BLaER1 (cell line): ENCODE data around the gene BNC2.

Experiments
- H3K27ac ChIP-seq: shearing (Covaris generic); formaldehyde crosslinking; 2 replicates; pipeline ENCODE4 v1.8.1; 2022
- H3K27me3 ChIP-seq: shearing (Covaris generic); formaldehyde crosslinking; 2 replicates; pipeline ENCODE4 v1.8.1; 2022
- H3K36me3 ChIP-seq: shearing (Covaris generic); formaldehyde crosslinking; 2 replicates; pipeline ENCODE4 v1.8.1; 2022
- H3K4me1 ChIP-seq: shearing (Covaris generic); formaldehyde crosslinking; 2 replicates; pipeline ENCODE4 v1.8.1; 2022
- H3K4me2 ChIP-seq: shearing (Covaris generic); formaldehyde crosslinking; 2 replicates; pipeline ENCODE4 v1.8.1; 2022
- H3K4me3 ChIP-seq: shearing (Covaris generic); formaldehyde crosslinking; 2 replicates; pipeline ENCODE4 v1.8.1; 2022
- H3K9ac ChIP-seq: shearing (Covaris generic); formaldehyde crosslinking; 2 replicates; pipeline ENCODE4 v1.8.1; 2022
- H3K9me3 ChIP-seq: shearing (Covaris generic); formaldehyde crosslinking; 2 replicates; pipeline ENCODE4 v1.8.1; 2022
- H4K20me1 ChIP-seq: shearing (Covaris generic); formaldehyde crosslinking; 2 replicates; pipeline ENCODE4 v1.8.1; 2022
- Cebpa-rat ChIP-seq: shearing (Covaris generic); IDR thresholded peaks from 2 replicates; pipeline ENCODE4 v1.8.1; 2022

Gene BNC2

GRCh38 chr9:16823906-16824305 lies 46.6 kb downstream of the BNC2 start:
- TF ChIP-seq Cebpa-rat, result no peak
- no peaks in the 10 kb centered on the region for H4K20me1 ChIP-seq
- H3K4me1 ChIP-seq, result no peaks in the 10 kb centered on the region
- H3K27me3 ChIP-seq, result no peaks in the 10 kb centered on the region
- H3K4me3 ChIP-seq, result no peak overlapping the region
- no peak overlapping the region for H3K4me2 ChIP-seq
- no peak overlapping the region for H3K9ac ChIP-seq
- no peak overlapping the region for H3K27ac ChIP-seq
- H3K9me3 ChIP-seq, result no peaks in the 10 kb centered on the region
- no peaks in the 10 kb centered on the region for H3K36me3 ChIP-seq

DNA sequence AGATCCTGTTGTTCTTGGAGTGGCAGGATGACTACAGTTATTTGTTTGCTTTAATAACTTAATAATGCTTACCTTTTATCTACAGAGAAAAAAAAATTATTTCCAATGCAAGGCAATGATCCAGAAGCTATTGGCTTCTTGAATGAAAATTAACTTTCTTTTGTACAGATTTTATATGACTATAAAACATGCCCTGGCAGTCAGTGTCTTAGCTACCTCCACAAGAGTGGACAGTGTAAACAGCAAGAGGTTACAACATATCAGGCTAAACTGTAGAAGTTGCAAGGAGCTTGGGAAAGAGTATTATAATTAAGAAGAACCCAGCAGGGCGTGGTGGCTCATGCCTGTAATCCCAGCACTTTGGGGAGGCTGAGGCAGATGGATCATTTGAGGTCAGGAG lies 49.1 kb downstream of the BNC2 start:
- H3K4me1 ChIP-seq, result no peaks in the 10 kb centered on the region
- H3K36me3 ChIP-seq, result no peaks in the 10 kb centered on the region
- no peak for TF ChIP-seq Cebpa-rat
- H3K9me3 ChIP-seq, result no peaks in the 10 kb centered on the region
- H3K4me2 ChIP-seq, result no peak overlapping the region
- H3K27me3 ChIP-seq, result no peaks in the 10 kb centered on the region
- no peak overlapping the region for H3K9ac ChIP-seq
- H3K4me3 ChIP-seq, result no peak overlapping the region
- no peaks in the 10 kb centered on the region for H4K20me1 ChIP-seq
- no peak overlapping the region for H3K27ac ChIP-seq

DNA sequence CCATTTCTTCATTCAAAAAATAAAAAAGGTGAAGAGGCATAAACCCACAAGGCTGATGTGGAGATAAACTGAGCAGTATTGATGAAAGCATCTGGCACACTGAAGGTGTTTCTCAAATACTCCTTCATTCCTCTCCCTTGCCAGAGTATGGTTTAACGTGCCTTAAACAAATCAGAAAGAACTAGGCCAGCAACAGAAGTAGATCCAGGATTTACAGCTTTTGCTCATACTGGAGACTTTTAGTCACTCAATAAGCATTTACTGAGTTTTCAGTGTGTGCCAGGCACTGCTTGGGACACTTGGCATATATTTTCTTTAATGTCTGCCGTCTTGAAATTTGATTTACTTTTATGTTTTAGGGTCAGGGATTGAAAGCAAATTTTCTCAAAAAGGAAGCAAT lies 53.0 kb downstream of the BNC2 start:
- Histone ChIP-seq H3K36me3 (no peaks in the 10 kb centered on the region), H3K4me3 (no peak overlapping the region), H3K4me2 (no peak overlapping the region), H4K20me1 (no peaks in the 10 kb centered on the region), H3K27ac (no peak overlapping the region), H3K9ac (no peak overlapping the region), H3K27me3 (no peaks in the 10 kb centered on the region), H3K4me1 (no peaks in the 10 kb centered on the region), H3K9me3 (no peaks in the 10 kb centered on the region)
- TF ChIP-seq Cebpa-rat, result no peak

- no peaks in the 10 kb centered on the region for H3K36me3 ChIP-seq
- no peaks in the 10 kb centered on the region for H3K9me3 ChIP-seq
- H3K4me2 ChIP-seq, result no peak overlapping the region
- no peak overlapping the region for H3K27ac ChIP-seq
- H3K4me3 ChIP-seq, result no peak overlapping the region
- no peaks in the 10 kb centered on the region for H3K4me1 ChIP-seq
- no peaks in the 10 kb centered on the region for H4K20me1 ChIP-seq
- no peak overlapping the region for H3K9ac ChIP-seq
- H3K27me3 ChIP-seq, result no peaks in the 10 kb centered on the region
- TF ChIP-seq Cebpa-rat, result no peak
Measured at GRCh38 chr9:16817002-16817401, 53.5 kb downstream of the BNC2 start.

DNA sequence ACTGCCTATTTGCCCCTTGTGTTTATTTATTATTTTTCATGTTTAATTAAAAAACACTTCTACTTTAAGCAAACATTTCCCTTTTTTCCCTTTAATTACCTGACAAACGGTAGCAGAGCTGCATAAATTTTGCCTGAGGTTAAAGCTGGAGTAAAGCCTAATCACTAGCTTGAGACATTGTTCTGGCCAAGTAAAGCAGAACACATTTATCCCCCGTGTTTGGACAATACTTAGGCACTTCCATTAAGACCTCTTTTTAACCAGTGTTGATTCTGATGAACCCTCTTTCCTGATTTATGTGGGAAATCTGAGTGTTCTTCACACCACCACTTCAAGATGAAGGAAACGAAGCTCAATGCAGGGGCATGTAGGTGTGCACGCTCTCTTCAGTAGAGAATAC lies 54.5 kb downstream of the BNC2 start:
- H3K36me3 ChIP-seq, result no peaks in the 10 kb centered on the region
- no peak overlapping the region for H3K4me2 ChIP-seq
- no peak overlapping the region for H3K9ac ChIP-seq
- no peaks in the 10 kb centered on the region for H4K20me1 ChIP-seq
- no peaks in the 10 kb centered on the region for H3K9me3 ChIP-seq
- TF ChIP-seq Cebpa-rat, result no peak
- no peaks in the 10 kb centered on the region for H3K27me3 ChIP-seq
- H3K27ac ChIP-seq, result no peak overlapping the region
- no peak overlapping the region for H3K4me3 ChIP-seq
- H3K4me1 ChIP-seq, result no peaks in the 10 kb centered on the region

GRCh38 chr9:16815079-16815478 lies 55.4 kb downstream of the BNC2 start:
- Histone ChIP-seq H3K9ac (no peak overlapping the region), H3K9me3 (no peaks in the 10 kb centered on the region), H4K20me1 (no peaks in the 10 kb centered on the region), H3K4me2 (no peak overlapping the region), H3K36me3 (no peaks in the 10 kb centered on the region), H3K27me3 (no peaks in the 10 kb centered on the region), H3K27ac (no peak overlapping the region), H3K4me3 (no peak overlapping the region), H3K4me1 (no peaks in the 10 kb centered on the region)
- no peak for TF ChIP-seq Cebpa-rat

DNA sequence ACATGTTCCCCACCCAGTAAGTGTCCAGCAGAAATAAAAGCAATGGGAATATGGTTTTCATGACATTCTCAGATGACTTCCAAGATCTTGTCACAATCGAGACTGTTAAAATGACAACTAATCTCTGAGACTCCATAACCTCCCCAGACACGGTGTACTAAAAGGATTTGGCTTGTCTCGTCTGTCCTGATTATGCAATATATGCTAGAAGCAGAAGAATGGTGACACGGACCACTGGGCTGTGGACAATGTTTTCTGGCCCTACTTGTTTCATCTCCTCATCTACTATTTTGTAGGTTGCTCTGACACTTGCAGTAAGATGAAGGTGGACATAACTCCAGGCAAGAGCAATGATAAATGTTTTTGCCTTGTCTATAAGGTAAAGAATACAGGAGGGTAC lies 56.6 kb downstream of the BNC2 start:
- Histone ChIP-seq H3K9ac (no peak overlapping the region), H3K36me3 (no peaks in the 10 kb centered on the region), H3K4me1 (no peaks in the 10 kb centered on the region), H4K20me1 (no peaks in the 10 kb centered on the region), H3K27ac (no peak overlapping the region), H3K27me3 (no peaks in the 10 kb centered on the region), H3K9me3 (no peaks in the 10 kb centered on the region), H3K4me3 (no peak overlapping the region), H3K4me2 (no peak overlapping the region)
- no peak for TF ChIP-seq Cebpa-rat

DNA sequence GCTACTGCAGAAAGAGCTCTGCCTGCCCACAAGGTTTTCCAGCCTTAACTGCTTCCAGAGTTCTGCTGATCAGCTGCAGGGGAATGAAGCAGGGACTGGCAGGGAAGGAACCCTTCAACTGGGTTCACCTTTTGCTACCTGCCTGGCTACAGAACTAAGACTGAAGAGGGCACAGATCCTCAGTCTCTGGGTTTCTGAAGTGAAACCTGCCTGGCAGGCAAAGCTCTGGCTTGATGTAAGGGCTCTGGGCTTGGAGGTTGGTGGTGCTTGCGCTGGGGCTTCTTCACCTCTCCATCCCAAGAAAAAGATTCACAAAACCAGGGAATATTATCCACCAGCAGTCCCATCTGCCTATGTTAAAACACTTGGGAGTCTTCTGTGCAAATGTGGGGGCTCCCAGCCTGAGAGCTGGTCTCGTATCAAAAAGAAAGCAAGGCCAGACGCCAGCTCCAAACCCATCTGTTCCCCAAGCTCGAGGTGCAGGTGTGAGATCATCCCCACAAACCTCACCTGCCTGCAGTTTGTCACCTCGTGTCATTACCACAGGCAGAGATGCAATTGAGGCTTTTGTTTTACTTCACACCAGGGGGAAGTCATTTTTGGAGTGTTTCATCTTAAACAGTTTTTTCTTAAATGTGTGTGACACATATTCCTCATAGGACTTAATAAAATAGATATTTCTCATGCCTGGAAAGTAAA lies 58.3 kb downstream of the BNC2 start:
- no peaks in the 10 kb centered on the region for H3K4me1 ChIP-seq
- no peak overlapping the region for H3K4me3 ChIP-seq
- no peak overlapping the region for H3K4me2 ChIP-seq
- no peak overlapping the region for H3K9ac ChIP-seq
- H3K27me3 ChIP-seq, result no peaks in the 10 kb centered on the region
- no peaks in the 10 kb centered on the region for H3K36me3 ChIP-seq
- H4K20me1 ChIP-seq, result no peaks in the 10 kb centered on the region
- no peak for TF ChIP-seq Cebpa-rat
- no peak overlapping the region for H3K27ac ChIP-seq
- no peaks in the 10 kb centered on the region for H3K9me3 ChIP-seq

- H3K9ac ChIP-seq, result no peak overlapping the region
Measured at GRCh38 chr9:16809912-16810610, 60.4 kb downstream of the BNC2 start.

GRCh38 chr9:16806674-16807073 lies 63.8 kb downstream of the BNC2 start:
- Histone ChIP-seq H3K36me3 (no peaks in the 10 kb centered on the region), H3K27me3 (no peaks in the 10 kb centered on the region), H3K9me3 (no peaks in the 10 kb centered on the region), H3K27ac (no peak overlapping the region), H3K4me3 (no peak overlapping the region), H3K9ac (no peak overlapping the region), H4K20me1 (no peaks in the 10 kb centered on the region), H3K4me1 (no peaks in the 10 kb centered on the region), H3K4me2 (no peak overlapping the region)
- TF ChIP-seq Cebpa-rat, result no peak

More at GRCh38 chr9:16809912-16810610, 60.4 kb downstream of the BNC2 start:
- H3K36me3 ChIP-seq, result no peaks in the 10 kb centered on the region
- H3K9me3 ChIP-seq, result no peaks in the 10 kb centered on the region
- H3K4me2 ChIP-seq, result no peak overlapping the region
- H3K27me3 ChIP-seq, result no peaks in the 10 kb centered on the region
- no peaks in the 10 kb centered on the region for H4K20me1 ChIP-seq
- no peak overlapping the region for H3K27ac ChIP-seq
- H3K4me1 ChIP-seq, result no peaks in the 10 kb centered on the region
- no peak for TF ChIP-seq Cebpa-rat
- H3K4me3 ChIP-seq, result no peak overlapping the region
